Measurements from ENCODE around the gene TESK2. TPM values are rescaled to one million over a fixed set of nuclear protein-coding genes. Genes with fewer than 3 reads are reported as not detected.

TESK2 gene
- total and polyA plus RNA-seq, 7 donors, result 4.3 to 9.2 (median 7.1) TPM

DNA sequence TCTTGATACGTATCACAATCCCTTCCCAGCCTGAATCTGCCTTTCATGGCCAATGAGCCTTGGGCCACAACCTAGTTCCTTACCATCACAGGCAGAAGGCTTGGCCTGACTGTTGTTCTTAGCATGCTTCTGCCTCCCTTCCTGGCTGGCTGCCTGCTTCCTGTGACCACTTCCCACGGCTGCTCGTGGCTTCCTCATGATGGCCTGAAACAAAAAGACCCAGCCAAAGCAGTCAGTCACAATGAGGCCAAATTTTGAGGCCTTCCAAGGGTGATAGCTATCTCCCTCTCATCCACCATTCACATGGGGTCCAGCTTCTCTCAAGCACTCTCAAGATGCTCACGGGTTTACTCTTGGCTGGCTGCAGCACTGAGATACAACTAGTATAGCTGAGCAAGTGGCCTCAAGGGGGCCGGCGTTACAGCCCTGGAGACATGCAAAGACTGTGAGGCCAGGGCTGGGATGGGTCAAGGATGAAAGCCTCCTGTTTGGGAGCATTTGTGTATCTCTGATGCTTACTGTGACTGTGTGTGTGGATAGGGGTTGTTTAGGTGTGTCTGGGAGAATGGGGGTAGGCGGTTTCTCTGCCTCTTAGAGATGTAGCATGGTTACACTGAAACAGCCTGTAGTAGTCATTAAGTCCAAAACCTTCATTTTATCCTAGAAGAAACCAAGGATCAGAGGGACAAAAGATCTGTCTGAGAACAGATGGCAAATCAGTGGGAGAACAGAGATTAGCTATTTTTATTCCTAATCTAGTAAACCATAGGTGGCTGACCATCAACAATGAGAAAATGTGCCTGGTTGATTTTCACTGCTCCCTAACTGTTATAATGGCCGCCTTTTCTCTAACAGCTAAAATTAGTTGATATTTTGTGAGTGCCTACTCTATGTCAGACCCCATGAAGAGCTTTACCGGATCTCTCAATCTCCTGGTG, 156.4 kb downstream of the TESK2 start:
- intact Hi-C loops (cut with DNase I), result loop anchor here (5.0 kb wide), 1 partner anchor 468 kb away; the partner anchor contains the start of gene MAST2
- no peak for DNase-seq
- Histone ChIP-seq H3K4me3 (no peak overlapping the region), H3K27ac (no peak overlapping the region), H3K9me3 (no peaks in the 10 kb centered on the region), H3K27me3 (no peaks in the 10 kb centered on the region), H3K36me3 (peaks cover 11 to 51% (median 25%) of the 10 kb centered on the region in 4 donors), H3K4me1 (peaks cover 0 to 8% (median 7%) of the 10 kb centered on the region in 4 donors)
- TF ChIP-seq EP300 (IDR thresholded peaks at IDR 0.05), result no peak
- no peak for TF ChIP-seq POLR2AphosphoS5 (IDR thresholded peaks at IDR 0.05)
- TF ChIP-seq, protein P1, sequence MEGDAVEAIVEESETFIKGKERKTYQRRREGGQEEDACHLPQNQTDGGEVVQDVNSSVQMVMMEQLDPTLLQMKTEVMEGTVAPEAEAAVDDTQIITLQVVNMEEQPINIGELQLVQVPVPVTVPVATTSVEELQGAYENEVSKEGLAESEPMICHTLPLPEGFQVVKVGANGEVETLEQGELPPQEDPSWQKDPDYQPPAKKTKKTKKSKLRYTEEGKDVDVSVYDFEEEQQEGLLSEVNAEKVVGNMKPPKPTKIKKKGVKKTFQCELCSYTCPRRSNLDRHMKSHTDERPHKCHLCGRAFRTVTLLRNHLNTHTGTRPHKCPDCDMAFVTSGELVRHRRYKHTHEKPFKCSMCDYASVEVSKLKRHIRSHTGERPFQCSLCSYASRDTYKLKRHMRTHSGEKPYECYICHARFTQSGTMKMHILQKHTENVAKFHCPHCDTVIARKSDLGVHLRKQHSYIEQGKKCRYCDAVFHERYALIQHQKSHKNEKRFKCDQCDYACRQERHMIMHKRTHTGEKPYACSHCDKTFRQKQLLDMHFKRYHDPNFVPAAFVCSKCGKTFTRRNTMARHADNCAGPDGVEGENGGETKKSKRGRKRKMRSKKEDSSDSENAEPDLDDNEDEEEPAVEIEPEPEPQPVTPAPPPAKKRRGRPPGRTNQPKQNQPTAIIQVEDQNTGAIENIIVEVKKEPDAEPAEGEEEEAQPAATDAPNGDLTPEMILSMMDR (IDR thresholded peaks at IDR 0.05), result no peak
- TF ChIP-seq POLR2A (IDR thresholded peaks at IDR 0.05), result no peak
- WGBS, 2 donors, result 70 to 75% methylated on average over 9 of the region's 9 CpGs

DNA sequence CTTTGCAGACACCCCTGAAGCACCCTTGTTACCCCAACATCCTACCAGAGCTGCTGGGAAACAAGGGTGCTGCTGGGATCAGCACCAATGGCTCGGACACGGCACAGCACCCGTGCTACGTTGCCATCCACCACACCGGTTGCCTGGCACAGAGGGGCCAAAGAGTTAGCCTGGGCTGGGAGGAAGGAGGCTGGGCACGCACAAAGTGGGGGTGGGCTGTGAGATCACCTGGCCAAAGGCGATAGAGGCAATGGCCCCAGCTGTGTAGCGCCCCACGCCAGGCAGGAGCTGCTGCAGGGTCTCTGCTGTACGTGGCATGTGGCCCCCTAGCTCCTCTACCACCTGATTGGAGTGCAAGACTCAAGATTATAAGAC, 158.6 kb downstream of the TESK2 start:
- peaks cover 0 to 3% (median 0%) of the 10 kb centered on the region in 3 donors for H3K27me3 ChIP-seq
- no peak overlapping the region for H3K27ac ChIP-seq
- no peak for DNase-seq
- no peaks in the 10 kb centered on the region for H3K9me3 ChIP-seq
- intact Hi-C loops (cut with DNase I), result no loop called here
- H3K4me1 ChIP-seq, result peaks cover 0 to 4% (median 3%) of the 10 kb centered on the region in 4 donors
- H3K4me3 ChIP-seq, result no peak overlapping the region
- WGBS, 2 donors, result 97% methylated on average over 10 of the region's 10 CpGs
- TF ChIP-seq POLR2A (IDR thresholded peaks at IDR 0.05) (no peak), EP300 (IDR thresholded peaks at IDR 0.05) (no peak), POLR2AphosphoS5 (IDR thresholded peaks at IDR 0.05) (no peak)
- TF ChIP-seq, protein P1 (IDR thresholded peaks at IDR 0.05), result no peak
- peaks cover 11 to 60% (median 25%) of the 10 kb centered on the region in 4 donors for H3K36me3 ChIP-seq

DNA sequence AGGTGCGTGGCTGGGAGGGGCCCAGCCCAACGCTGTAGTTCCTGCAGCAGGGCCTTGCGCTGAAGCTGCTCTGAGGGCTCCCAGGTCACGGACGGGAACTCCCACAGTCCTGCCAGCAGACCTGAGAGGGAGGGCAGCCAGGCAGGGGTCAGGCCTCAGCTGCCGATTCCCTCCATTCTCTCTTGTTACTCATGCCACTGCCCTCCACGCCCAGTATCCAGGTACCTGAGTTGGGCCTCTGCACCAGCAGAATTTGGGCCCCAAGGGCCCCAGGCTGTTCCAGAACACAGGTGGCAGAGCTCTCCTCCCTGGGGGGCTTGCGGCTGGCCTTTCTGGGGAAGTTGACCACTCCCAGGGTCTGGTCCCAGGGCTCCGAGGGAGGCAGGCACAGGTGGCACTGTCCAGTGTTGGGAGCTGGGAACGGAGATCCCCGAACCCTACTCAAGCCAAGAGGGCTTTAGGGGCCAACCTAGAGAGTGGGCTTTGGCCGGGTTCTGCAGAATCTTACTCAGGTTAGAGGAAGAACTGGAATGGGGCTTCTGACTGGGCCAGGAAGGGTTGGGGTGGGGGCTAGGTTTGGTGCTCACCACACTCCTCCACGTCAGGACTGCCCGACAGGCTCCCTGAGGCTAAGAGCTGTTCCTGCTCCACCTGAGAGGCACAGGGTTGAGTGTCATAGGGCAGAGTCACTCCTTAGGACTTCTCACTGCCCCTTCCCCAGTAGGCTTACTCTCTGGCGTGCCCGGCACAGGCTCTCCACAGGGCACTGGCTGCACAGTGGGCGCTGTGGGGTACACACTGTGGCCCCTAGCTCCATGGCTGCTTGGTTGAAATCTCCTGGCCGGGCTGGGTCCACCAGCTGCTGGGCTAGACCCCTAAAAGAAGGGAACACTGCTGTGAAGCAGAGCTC, 159.3 kb downstream of the TESK2 start:
- peaks cover 0 to 11% (median 9%) of the 10 kb centered on the region in 4 donors for H3K4me1 ChIP-seq
- H3K36me3 ChIP-seq, result peaks cover 11 to 60% (median 25%) of the 10 kb centered on the region in 4 donors
- no peaks in the 10 kb centered on the region for H3K9me3 ChIP-seq
- 95% methylated on average over 18 of the region's 18 CpGs for WGBS, 2 donors
- no peak overlapping the region for H3K27ac ChIP-seq
- TF ChIP-seq, protein P1 (IDR thresholded peaks at IDR 0.05), result no peak
- TF ChIP-seq POLR2A (IDR thresholded peaks at IDR 0.05), result no peak
- TF ChIP-seq EP300 (IDR thresholded peaks at IDR 0.05), result no peak
- no peak for TF ChIP-seq POLR2AphosphoS5 (IDR thresholded peaks at IDR 0.05)
- H3K4me3 ChIP-seq, result no peak overlapping the region
- intact Hi-C loops (cut with DNase I), result no loop called here
- H3K27me3 ChIP-seq, result peaks cover 0 to 7% (median 0%) of the 10 kb centered on the region in 3 donors
- DNase-seq, result no peak

DNA sequence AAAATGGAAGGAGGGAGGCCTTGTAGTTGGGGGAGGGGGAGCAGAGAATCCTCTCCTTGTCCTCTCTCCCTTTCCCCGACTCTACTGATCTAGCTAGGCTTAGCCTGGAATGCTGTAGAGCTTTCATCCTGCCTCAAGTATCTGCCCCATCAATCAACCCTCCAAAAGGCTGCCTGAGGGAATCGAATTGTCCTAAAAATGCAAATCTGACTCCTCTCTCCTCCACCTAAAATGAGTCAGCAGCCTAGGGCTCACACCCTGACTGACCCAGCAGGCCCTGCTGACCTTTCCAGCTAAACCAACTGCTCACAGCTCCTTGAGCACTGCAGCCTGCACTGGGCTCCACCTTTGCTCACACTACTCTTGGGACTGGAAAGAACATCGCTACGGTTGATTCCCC, 161.5 kb downstream of the TESK2 start:
- H3K9me3 ChIP-seq, result no peaks in the 10 kb centered on the region
- H3K27ac ChIP-seq, result no peak overlapping the region
- H3K27me3 ChIP-seq, result peaks cover 0 to 7% (median 0%) of the 10 kb centered on the region in 3 donors
- peaks cover 0 to 17% (median 15%) of the 10 kb centered on the region in 4 donors for H3K4me1 ChIP-seq
- WGBS, 2 donors, result 79 to 87% methylated on average over 4 of the region's 4 CpGs
- H3K36me3 ChIP-seq, result peaks cover 11 to 57% (median 25%) of the 10 kb centered on the region in 4 donors
- no peak for TF ChIP-seq POLR2AphosphoS5 (IDR thresholded peaks at IDR 0.05)
- no peak for TF ChIP-seq POLR2A (IDR thresholded peaks at IDR 0.05)
- no peak for TF ChIP-seq EP300 (IDR thresholded peaks at IDR 0.05)
- intact Hi-C loops (cut with DNase I), result no loop called here
- no peak overlapping the region for H3K4me3 ChIP-seq
- no peak for DNase-seq

Data from sigmoid colon (tissue), 7 donors.